ENCODE results near the gene DNAH11. TPM values are rescaled to one million over a fixed set of nuclear protein-coding genes. Genes with fewer than 3 reads are reported as not detected.

The DNAH11 gene
- total and polyA plus RNA-seq, 9 of the 15 experiments (the other 6 are each of a cell fraction or from before 2014, with no cell fraction given), result under 0.01 TPM; not detected in 7

GRCh38 chr7:21926448-21926847 is 383.6 kb downstream of the DNAH11 start:
- no peak overlapping the region for H2AFZ ChIP-seq (ENCODE audit: low read depth, low read length)
- H3K9ac ChIP-seq (ENCODE audit: insufficient read depth in 1 of 2, low read depth in 2 of 2, low read length in 2 of 2), result no peak overlapping the region
- H3K27ac ChIP-seq (ENCODE audit: extremely low read depth, low read depth, low read length), result no peak overlapping the region
- no peaks in the 10 kb centered on the region for H3K9me3 ChIP-seq (replicated peaks; ENCODE audit: control insufficient read depth, insufficient read depth, low read depth, low read length)
- DNase-seq (ENCODE audit: extremely low read depth in 1 of 4, low spot score in 3 of 4) (no peak), ATAC-seq (no peak), FAIRE-seq (no peak)
- H3K4me1 ChIP-seq (replicated peaks in 1 of 2; ENCODE audit: control insufficient read depth in 2 of 2, insufficient read depth in 2 of 2, low read length in 2 of 2), result no peaks in the 10 kb centered on the region
- in situ Hi-C loops (cut with MboI), result no loop called here
- H3K36me3 ChIP-seq (ENCODE audit: control insufficient read depth, insufficient read depth, low read length), result no peaks in the 10 kb centered on the region
- H3K9me1 ChIP-seq (ENCODE audit: control insufficient read depth, insufficient read depth, low read length), result no peaks in the 10 kb centered on the region
- no TSS peak for BruUV-seq (replicated peaks)
- H4K20me1 ChIP-seq (replicated peaks; ENCODE audit: control insufficient read depth, insufficient read depth, low read length), result no peaks in the 10 kb centered on the region
- TF ChIP-seq ETV1 (tag; conservative IDR thresholded peaks at IDR 0.05; ENCODE audit: low read depth) (no peak), PML (IDR thresholded peaks at IDR 0.05; ENCODE audit: low read length) (no peak), FOXP1 (CRISPR knock-in tag; IDR thresholded peaks at IDR 0.05) (no peak), TAF1 (IDR thresholded peaks at IDR 0.05; ENCODE audit: control insufficient read depth, extremely low read depth, insufficient read depth, low read length, severe bottlenecking) (no peak), CBX3 (IDR thresholded peaks at IDR 0.05; ENCODE audit: borderline replicate concordance in 1 of 2, low read length in 2 of 2) (no peak), ZFP91 (CRISPR knock-in tag; IDR thresholded peaks at IDR 0.05) (no peak), CSDE1 (IDR thresholded peaks at IDR 0.05) (no peak), PCBP1 (IDR thresholded peaks at IDR 0.05; ENCODE audit: low read depth, low read length, poor library complexity, severe bottlenecking) (no peak), ZNF175 (CRISPR knock-in tag; IDR thresholded peaks at IDR 0.05; ENCODE audit: low read depth) (no peak), ELK1 (CRISPR knock-in tag; IDR thresholded peaks at IDR 0.05) (no peak), FOSL1 (tag; conservative IDR thresholded peaks at IDR 0.05) (no peak), TAF7 (tag; IDR thresholded peaks at IDR 0.05) (no peak), SFPQ (IDR thresholded peaks at IDR 0.05; ENCODE audit: low read depth, low read length) (no peak)
- WGBS (ENCODE audit: insufficient coverage, low coverage, missing lambda C conversion rate), result 0% methylated on average over 1 of the region's 1 CpG
- H3K4me3 ChIP-seq, result no peak overlapping the region
- CTCF ChIA-PET (ENCODE audit: low intra/inter-chr PET ratio), result no interaction called here
- H3K4me2 ChIP-seq (ENCODE audit: insufficient read depth, low read length), result no peak overlapping the region
- H3K79me2 ChIP-seq (ENCODE audit: control insufficient read depth, insufficient read depth, low read length), result no peaks in the 10 kb centered on the region
- POLR2A ChIA-PET, result interaction anchor here (0.7 kb wide), 1 partner anchor 57 kb away, joined by 3 read pairs; no protein-coding TSS in a partner anchor
- intact Hi-C loops (cut with micrococcal nuclease), result no loop called here
- H3K27me3 ChIP-seq (ENCODE audit: control insufficient read depth in 2 of 2, insufficient read depth in 2 of 2, low read length in 2 of 2), result no peaks in the 10 kb centered on the region

Measured in K562 (cell line).